Measurements from ENCODE around the gene LARP4.
"Not testable (repeated sequence)": the region's sequence is repeated elsewhere in the genome, so short reads cannot be mapped to it uniquely, and the experiment has no call there.

The LARP4 gene

GRCh38 chr12:50488801-50489200 lies 88.1 kb downstream of the LARP4 start:
- H3K4me3 ChIP-seq (ENCODE audit: low read depth, low read length) = no peak overlapping the region
- no peak for DNase-seq (ENCODE audit: low read depth)
- no peak for TF ChIP-seq CTCF (IDR thresholded peaks at IDR 0.05; ENCODE audit: control insufficient read depth, extremely low read depth, insufficient read depth)

DNA sequence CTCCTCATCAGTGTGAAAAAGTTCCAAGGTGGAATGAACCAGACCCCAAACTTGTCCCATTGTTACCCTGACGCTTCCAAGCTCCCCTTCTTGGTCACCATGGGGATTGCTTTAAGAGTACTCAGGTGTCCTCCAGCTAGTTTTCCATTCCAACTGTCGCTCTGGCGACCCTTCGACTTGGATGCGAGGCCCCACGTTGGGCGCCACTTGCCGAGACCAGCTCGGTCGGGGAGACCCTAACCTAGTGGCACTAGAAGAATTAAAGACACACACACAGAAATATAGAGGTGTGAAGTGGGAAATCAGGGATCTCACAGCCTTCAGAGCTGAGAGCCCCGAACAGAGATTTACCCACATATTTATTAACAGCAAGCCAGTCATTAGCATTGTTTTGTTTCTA lies 97.4 kb downstream of the LARP4 start:
- not testable (repeated sequence) for H3K4me3 ChIP-seq (ENCODE audit: low read depth, low read length); DNase-seq (ENCODE audit: low read depth)

- peak; percentile 96 for TF ChIP-seq CTCF (IDR thresholded peaks at IDR 0.05; ENCODE audit: control insufficient read depth, extremely low read depth, insufficient read depth)
- H3K4me3 ChIP-seq (ENCODE audit: low read depth, low read length) = peak within 1 kb of the TSS; percentile 78
- peak; percentile 59 for DNase-seq (ENCODE audit: low read depth)
Measured at GRCh38 chr12:50504798-50505674, 104.4 kb downstream of the LARP4 start, which contains the start of gene DIP2B. Gene DIP2B (plus strand): TSS chr12:50504985. CDS start chr12:50505141, 156 bp downstream.

DNA sequence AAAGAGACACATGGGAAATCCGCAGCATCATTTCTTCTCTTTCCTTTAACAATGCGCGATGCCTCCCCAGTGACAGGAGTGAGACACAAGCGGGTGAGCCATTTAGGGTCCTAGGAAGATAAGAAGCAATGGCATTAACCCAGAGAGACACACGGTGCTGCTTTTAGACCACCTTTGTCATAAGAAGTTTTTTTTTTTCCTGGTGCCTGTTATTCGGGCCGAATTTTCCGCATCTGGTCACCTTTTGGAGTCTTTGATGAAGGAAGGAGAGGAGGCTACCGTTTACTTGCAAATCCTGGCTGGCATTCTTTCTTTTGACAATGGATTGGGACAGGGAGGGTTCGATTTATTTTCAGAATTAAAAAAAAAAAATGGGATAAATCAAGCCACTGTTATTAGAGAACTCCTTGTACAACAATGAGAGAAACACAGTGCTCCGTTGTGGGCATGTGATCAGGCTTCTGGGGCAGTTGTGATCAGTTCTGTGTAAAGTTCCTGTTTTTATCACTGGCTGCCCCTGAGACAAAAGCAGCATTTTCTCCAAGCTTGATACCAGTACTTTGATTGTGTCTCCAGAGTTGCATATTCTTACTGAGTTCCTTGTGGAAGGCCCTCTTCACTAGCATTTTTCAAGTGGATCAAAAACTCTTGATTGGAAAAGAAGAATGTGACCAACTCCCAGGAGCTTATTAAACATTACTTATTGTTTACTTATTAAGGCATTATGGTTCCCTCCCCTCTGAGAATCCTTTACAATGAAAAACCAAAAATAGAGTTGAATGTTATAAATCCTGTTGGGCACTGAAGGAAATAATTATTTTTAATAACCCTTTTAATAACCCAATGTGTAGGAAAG lies 105.2 kb downstream of the LARP4 start:
- TF ChIP-seq CTCF (IDR thresholded peaks at IDR 0.05; ENCODE audit: control insufficient read depth, extremely low read depth, insufficient read depth) = no peak
- H3K4me3 ChIP-seq (ENCODE audit: low read depth, low read length) = peak overlapping the region; percentile 78
- DNase-seq (ENCODE audit: low read depth) = no peak

DNA sequence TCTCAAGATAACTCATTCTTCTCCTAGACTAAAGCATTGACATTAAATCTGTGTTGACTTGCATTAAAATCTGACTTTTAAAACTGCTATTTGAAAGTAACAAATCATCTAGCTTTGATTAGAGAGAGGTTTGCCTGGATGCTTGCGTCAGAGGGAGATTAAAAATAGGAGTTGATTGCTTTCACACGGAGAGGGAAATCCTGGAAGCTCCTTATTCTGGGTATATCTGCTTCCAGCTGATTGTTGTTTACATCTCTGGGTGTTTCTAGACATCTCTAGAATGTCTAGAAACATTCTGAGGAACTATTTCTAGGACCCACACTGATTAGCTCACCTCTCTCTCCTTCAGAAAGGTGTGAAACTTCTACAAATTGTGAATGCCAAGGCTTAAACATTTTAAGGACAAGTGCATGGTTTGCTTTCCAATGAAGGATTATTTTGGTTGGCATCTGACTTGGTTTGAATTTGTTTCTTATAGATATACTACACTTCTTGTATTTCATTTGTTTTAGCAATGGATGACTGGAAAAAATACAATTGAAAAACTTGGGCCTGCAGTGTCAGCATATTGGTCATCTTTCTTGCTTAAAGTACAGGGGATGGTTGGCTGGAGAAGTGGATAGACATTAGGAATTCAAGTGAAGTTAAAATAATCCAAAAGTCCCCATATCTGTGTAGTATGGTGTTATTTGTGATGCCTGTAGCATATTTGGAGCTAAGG lies 106.2 kb downstream of the LARP4 start:
- no peak overlapping the region for H3K4me3 ChIP-seq (ENCODE audit: low read depth, low read length)
- no peak for TF ChIP-seq CTCF (IDR thresholded peaks at IDR 0.05; ENCODE audit: control insufficient read depth, extremely low read depth, insufficient read depth)
- no peak for DNase-seq (ENCODE audit: low read depth)

DNA sequence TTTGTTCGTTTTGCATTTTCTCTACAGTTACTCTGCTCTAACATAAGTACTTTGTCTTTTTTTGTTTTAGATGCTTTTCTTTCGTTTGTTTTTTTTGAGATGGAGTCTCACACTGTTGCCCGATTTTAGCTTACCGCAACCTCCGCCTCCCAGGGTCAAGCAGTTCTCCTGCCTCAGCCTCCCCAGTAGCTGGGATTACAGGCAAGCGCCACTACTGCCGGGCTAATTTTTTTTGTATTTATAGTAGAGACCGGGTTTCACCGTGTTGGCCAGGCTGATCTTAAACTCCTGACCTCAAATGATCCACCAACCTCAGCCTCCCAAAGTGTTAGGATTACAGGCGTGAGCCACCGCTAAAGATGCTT lies 106.8 kb downstream of the LARP4 start:
- no peak for TF ChIP-seq CTCF (IDR thresholded peaks at IDR 0.05; ENCODE audit: control insufficient read depth, extremely low read depth, insufficient read depth)
- H3K4me3 ChIP-seq (ENCODE audit: low read depth, low read length) = no peak overlapping the region
- DNase-seq (ENCODE audit: low read depth) = no peak

GRCh38 chr12:50507930-50508329 lies 107.2 kb downstream of the LARP4 start:
- DNase-seq (ENCODE audit: low read depth) = no peak
- H3K4me3 ChIP-seq (ENCODE audit: low read depth, low read length) = no peak overlapping the region
- TF ChIP-seq CTCF (IDR thresholded peaks at IDR 0.05; ENCODE audit: control insufficient read depth, extremely low read depth, insufficient read depth) = no peak
